ENCODE results near the gene EXPH5.
A peak's percentile ranks its signal among the peaks of the same experiment; 100 is the strongest.

Gene EXPH5

GRCh38 chr11:108501396-108501795, 92.2 kb downstream of the EXPH5 start:
- H3K4me3 ChIP-seq (ENCODE audit: control insufficient read depth, low read depth, low read length): no peak overlapping the region
- DNase-seq (ENCODE audit: low read depth): no peak
- TF ChIP-seq CTCF (IDR thresholded peaks at IDR 0.05; ENCODE audit: control insufficient read depth, insufficient read depth, low read depth, low read length, missing control alignments): no peak

GRCh38 chr11:108500721-108501120, 92.8 kb downstream of the EXPH5 start:
- DNase-seq (ENCODE audit: low read depth): no peak

GRCh38 chr11:108500169-108500568, 93.4 kb downstream of the EXPH5 start:
- no peak for DNase-seq (ENCODE audit: low read depth)
- no peak overlapping the region for H3K4me3 ChIP-seq (ENCODE audit: control insufficient read depth, low read depth, low read length)
- TF ChIP-seq CTCF (IDR thresholded peaks at IDR 0.05; ENCODE audit: control insufficient read depth, insufficient read depth, low read depth, low read length, missing control alignments): no peak

More at GRCh38 chr11:108500721-108501120, 92.8 kb downstream of the EXPH5 start:
- H3K4me3 ChIP-seq (ENCODE audit: control insufficient read depth, low read depth, low read length): no peak overlapping the region
- TF ChIP-seq CTCF (IDR thresholded peaks at IDR 0.05; ENCODE audit: control insufficient read depth, insufficient read depth, low read depth, low read length, missing control alignments): no peak

GRCh38 chr11:108498816-108499408, 94.7 kb downstream of the EXPH5 start:
- H3K4me3 ChIP-seq (ENCODE audit: control insufficient read depth, low read depth, low read length): peak overlapping the region; percentile 57
- TF ChIP-seq CTCF (IDR thresholded peaks at IDR 0.05; ENCODE audit: control insufficient read depth, insufficient read depth, low read depth, low read length, missing control alignments): no peak
- DNase-seq (ENCODE audit: low read depth): no peak

GRCh38 chr11:108498046-108498815, 95.3 kb downstream of the EXPH5 start, which contains the start of gene POGLUT3:
Gene POGLUT3 (minus strand): TSS chr11:108498384. CDS start chr11:108498366, 18 bp downstream.
- no peak for TF ChIP-seq CTCF (IDR thresholded peaks at IDR 0.05; ENCODE audit: control insufficient read depth, insufficient read depth, low read depth, low read length, missing control alignments)
- no peak for DNase-seq (ENCODE audit: low read depth)
- peak within 1 kb of the TSS; percentile 57 for H3K4me3 ChIP-seq (ENCODE audit: control insufficient read depth, low read depth, low read length)

GRCh38 chr11:108497317-108498045, 96.1 kb downstream of the EXPH5 start:
- H3K4me3 ChIP-seq (ENCODE audit: control insufficient read depth, low read depth, low read length): peak overlapping the region; percentile 57
- TF ChIP-seq CTCF (IDR thresholded peaks at IDR 0.05; ENCODE audit: control insufficient read depth, insufficient read depth, low read depth, low read length, missing control alignments): no peak
- peak; percentile 95 for DNase-seq (ENCODE audit: low read depth)
